ENCODE measurements around the gene UTP3.

UTP3 gene

DNA sequence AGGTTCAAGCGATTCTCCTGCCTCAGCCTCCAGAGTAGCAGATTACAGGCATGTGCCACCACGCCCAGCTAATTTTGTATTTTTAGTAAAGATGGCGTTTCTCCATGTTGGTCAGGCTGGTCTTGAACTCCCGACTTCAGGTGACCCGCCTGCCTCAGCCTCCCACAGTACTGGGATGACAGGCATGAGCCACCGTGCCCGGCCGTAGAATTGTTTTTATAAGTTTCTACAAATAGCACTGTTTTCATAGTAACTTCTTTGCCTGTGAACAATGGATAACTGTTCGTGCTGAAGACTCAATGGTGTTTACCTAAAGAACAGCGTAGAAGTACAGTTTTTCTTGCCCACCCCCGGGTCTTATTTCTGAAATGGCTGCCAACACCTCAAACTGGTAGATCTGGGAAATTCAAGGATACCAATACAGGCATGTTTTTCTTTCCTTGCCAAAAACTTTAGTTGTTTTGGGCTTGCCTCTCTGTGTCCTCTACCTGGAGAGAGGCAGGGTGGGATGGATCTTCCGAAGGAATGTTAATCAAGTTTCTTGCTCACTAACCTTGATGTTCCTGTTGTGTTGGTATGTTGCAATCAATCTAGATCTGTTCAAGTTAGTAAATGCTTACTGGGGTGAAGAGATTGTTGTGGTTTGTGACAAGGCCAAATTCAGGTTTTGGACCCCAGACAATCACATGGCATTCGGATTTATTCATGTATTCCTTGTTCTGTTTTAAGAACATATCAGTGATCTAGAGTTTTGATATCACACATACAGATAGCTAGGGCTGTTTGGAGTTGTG is 30.7 kb downstream of the UTP3 start:
- H3K27me3 ChIP-seq (replicated peaks; ENCODE audit: insufficient read depth, low read length), result no peaks in the 10 kb centered on the region
- H3K79me2 ChIP-seq (ENCODE audit: low read length), result peaks cover 87% of the 10 kb centered on the region
- H3F3A ChIP-seq (ENCODE audit: insufficient read depth, low read length), result no peaks in the 10 kb centered on the region
- no peaks in the 10 kb centered on the region for H3K9me2 ChIP-seq (replicated peaks; ENCODE audit: insufficient read depth, low read length)
- TF ChIP-seq EZH2 (optimal IDR thresholded peaks at IDR 0.05; ENCODE audit: low read depth, low read length) (no peak), EZH2phosphoT487 (IDR thresholded peaks at IDR 0.05; ENCODE audit: low read length) (no peak)
- TF ChIP-seq, protein P1, sequence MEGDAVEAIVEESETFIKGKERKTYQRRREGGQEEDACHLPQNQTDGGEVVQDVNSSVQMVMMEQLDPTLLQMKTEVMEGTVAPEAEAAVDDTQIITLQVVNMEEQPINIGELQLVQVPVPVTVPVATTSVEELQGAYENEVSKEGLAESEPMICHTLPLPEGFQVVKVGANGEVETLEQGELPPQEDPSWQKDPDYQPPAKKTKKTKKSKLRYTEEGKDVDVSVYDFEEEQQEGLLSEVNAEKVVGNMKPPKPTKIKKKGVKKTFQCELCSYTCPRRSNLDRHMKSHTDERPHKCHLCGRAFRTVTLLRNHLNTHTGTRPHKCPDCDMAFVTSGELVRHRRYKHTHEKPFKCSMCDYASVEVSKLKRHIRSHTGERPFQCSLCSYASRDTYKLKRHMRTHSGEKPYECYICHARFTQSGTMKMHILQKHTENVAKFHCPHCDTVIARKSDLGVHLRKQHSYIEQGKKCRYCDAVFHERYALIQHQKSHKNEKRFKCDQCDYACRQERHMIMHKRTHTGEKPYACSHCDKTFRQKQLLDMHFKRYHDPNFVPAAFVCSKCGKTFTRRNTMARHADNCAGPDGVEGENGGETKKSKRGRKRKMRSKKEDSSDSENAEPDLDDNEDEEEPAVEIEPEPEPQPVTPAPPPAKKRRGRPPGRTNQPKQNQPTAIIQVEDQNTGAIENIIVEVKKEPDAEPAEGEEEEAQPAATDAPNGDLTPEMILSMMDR (IDR thresholded peaks at IDR 0.05; ENCODE audit: low read length), result no peak
- no peak overlapping the region for H3K4me2 ChIP-seq (ENCODE audit: low read depth, low read length)
- H2AFZ ChIP-seq (ENCODE audit: low read length), result no peak overlapping the region
- H3K9me3 ChIP-seq (replicated peaks; ENCODE audit: insufficient read depth, low read length), result no peaks in the 10 kb centered on the region
- peaks cover 9% of the 10 kb centered on the region; the same call in 1 of the 2 replicates for H3K4me1 ChIP-seq (ENCODE audit: low read length)
- H4K20me1 ChIP-seq (ENCODE audit: insufficient read depth, low read length), result no peaks in the 10 kb centered on the region
- no peak overlapping the region for H3K4me3 ChIP-seq (ENCODE audit: low read length)
- no peaks in the 10 kb centered on the region for H3K36me3 ChIP-seq (replicated peaks; ENCODE audit: insufficient read depth, low read length)
- H3K9ac ChIP-seq (ENCODE audit: low read length), result no peak overlapping the region
- H3K27ac ChIP-seq (ENCODE audit: low read length), result no peak overlapping the region
- DNase-seq, result no peak

DNA sequence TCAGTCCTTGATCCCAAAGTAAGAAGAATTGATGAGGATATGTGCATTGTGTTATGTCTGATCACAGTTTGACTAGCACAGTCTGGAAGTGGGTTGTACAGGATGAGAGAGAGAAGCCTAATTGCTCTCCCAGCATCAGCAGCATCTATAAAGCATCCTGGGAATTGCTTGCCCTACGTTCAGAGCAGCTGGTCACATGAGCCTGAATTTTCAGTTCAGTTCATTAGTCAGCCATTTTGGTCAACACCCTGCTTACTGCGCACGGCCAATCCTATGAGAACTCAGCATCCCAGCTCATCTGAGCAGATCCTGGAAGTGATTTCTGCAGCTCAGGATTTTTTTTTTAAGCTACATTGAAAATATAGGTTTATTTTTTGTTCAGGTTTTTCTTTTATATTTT is 33.4 kb downstream of the UTP3 start, which contains the start of gene RUFY3:
Gene RUFY3 (plus strand): TSS at position 218 of the 400 bp plus-strand sequence. CDS start 610 bp downstream, outside the sequence.
- Histone ChIP-seq H3K27me3 (replicated peaks; ENCODE audit: insufficient read depth, low read length) (no peaks in the 10 kb centered on the region), H2AFZ (ENCODE audit: low read length) (no peak within 1 kb of the TSS), H3K9me2 (replicated peaks; ENCODE audit: insufficient read depth, low read length) (no peaks in the 10 kb centered on the region; the same call in 1 of the 2 replicates), H3K27ac (ENCODE audit: low read length) (no peak within 1 kb of the TSS), H3K79me2 (ENCODE audit: low read length) (peaks cover 85% of the 10 kb centered on the region), H3K9me3 (replicated peaks; ENCODE audit: insufficient read depth, low read length) (no peaks in the 10 kb centered on the region), H3K9ac (ENCODE audit: low read length) (no peak within 1 kb of the TSS), H3K4me3 (ENCODE audit: low read length) (no peak within 1 kb of the TSS), H3K4me2 (ENCODE audit: low read depth, low read length) (no peak within 1 kb of the TSS), H4K20me1 (ENCODE audit: insufficient read depth, low read length) (no peaks in the 10 kb centered on the region), H3K36me3 (replicated peaks; ENCODE audit: insufficient read depth, low read length) (no peaks in the 10 kb centered on the region), H3K4me1 (ENCODE audit: low read length) (no peaks in the 10 kb centered on the region), H3F3A (ENCODE audit: insufficient read depth, low read length) (no peaks in the 10 kb centered on the region)
- DNase-seq, result no peak
- no peak for TF ChIP-seq EZH2 (optimal IDR thresholded peaks at IDR 0.05; ENCODE audit: low read depth, low read length)
- TF ChIP-seq EZH2phosphoT487 (IDR thresholded peaks at IDR 0.05; ENCODE audit: low read length), result no peak
- TF ChIP-seq, protein P1 (IDR thresholded peaks at IDR 0.05; ENCODE audit: low read length), result no peak

DNA sequence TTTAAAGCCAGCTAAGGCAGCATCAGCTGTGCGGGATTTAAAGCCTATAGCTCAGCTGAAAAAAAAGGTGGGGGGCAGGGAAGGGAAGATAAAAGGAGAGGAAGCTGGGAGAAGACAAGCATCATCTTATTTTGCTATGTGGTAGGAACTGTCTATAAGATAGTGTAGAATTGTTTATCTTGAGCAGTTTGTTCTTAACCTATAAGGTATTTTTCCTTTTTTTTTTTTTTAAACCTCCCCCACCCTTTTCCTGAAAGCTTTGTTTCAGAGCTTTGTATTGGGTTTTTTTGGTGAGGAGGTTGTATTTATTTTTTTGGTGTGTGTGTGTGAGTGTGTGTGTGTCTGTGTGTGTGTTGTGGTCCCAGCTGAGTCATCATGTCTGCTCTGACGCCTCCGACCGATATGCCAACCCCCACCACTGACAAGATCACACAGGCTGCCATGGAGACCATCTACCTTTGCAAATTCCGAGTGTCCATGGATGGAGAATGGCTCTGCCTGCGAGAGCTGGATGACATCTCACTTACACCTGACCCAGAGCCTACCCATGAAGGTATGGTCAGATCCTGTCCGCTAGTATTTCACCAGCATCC is 34.0 kb downstream of the UTP3 start:
- TF ChIP-seq, protein P1 (IDR thresholded peaks at IDR 0.05; ENCODE audit: low read length), result no peak
- Histone ChIP-seq H3K79me2 (ENCODE audit: low read length) (peaks cover 83% of the 10 kb centered on the region), H4K20me1 (ENCODE audit: insufficient read depth, low read length) (no peaks in the 10 kb centered on the region), H2AFZ (ENCODE audit: low read length) (no peak overlapping the region), H3K4me1 (ENCODE audit: low read length) (no peaks in the 10 kb centered on the region), H3K4me2 (ENCODE audit: low read depth, low read length) (no peak overlapping the region), H3K27me3 (replicated peaks; ENCODE audit: insufficient read depth, low read length) (no peaks in the 10 kb centered on the region), H3K4me3 (ENCODE audit: low read length) (no peak overlapping the region), H3K9me3 (replicated peaks; ENCODE audit: insufficient read depth, low read length) (no peaks in the 10 kb centered on the region), H3K36me3 (replicated peaks; ENCODE audit: insufficient read depth, low read length) (no peaks in the 10 kb centered on the region), H3K27ac (ENCODE audit: low read length) (no peak overlapping the region), H3K9ac (ENCODE audit: low read length) (no peak overlapping the region), H3K9me2 (replicated peaks; ENCODE audit: insufficient read depth, low read length) (no peaks in the 10 kb centered on the region; the same call in 1 of the 2 replicates), H3F3A (ENCODE audit: insufficient read depth, low read length) (no peaks in the 10 kb centered on the region)
- DNase-seq, result no peak

Measured in MM.1S (cell line).